Urothelium cell line (cell line): ENCODE results near the gene ZNF467.

ENCODE experiments used
- DNase-seq: peaks from one replicate; pipeline ENCODE4 v3.0.0; 2011; ENCODE audit warnings: low spot score, mixed read lengths
- FAIRE-seq: peaks from 2 replicates; lab custom pipeline; 2011; peaks lifted over from hg19 to GRCh38; lab: Jason Lieb, UNC

ZNF467 gene

DNA sequence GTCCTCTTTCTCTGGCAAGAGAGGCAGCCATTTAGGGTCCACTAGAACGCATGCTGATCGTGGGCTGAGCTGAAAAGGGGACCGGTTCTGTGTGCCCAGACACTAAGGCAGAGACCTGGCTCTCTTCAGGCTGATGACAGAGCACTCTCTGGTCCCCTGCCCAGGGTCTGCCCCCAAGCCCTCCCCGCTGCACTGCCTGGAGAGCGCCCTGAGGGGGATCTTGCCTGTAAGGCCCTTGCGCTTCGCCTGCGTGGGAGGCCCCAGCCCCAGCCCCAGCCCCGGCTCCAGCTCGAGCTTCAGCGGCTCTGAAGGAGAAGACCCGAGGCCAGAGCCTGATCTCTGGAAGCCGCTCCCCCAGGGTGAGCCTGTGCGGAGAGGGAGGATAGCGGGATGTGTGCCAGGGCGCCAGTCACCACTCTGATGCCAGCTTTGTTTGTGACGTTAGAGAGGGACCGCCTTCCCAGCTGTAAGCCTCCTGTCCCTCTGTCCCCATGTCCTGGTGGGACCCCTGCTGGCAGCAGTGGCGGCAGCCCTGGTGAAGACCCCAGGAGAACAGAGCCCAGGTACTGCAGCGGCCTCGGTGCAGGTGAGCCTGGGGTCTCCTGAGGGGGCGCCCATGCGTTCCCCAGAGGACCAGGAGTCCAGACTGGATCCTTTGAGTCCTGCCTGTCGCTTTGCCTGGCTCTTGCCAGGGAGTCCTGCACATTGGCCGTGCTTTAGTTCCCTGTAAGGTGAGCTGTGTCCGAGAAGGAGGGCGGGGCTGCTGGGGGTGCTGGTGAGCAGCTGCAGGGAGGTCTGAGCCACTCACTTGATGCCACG lies 43.2 kb downstream of the ZNF467 start:
- DNase-seq (no peak), FAIRE-seq (no peak)

DNA sequence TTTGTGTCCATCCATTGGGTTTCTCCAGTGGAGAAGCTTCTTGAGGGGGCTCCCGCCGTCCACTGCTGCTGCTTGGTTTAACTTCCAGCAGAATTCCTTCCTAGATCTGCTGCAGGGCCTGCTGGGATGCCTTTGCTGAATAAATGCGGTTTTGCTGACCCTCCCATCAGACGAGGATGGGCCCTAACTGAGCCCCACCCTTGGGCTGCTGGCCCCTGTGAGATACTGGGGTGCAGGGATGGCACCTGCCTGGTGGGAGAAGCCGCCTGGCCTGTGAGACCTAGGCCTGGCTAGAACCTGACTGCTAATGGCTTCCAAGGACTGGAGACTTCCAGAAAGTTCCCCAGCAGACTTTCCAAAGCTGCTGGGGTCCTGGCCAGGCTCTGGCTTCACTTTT lies 43.8 kb downstream of the ZNF467 start:
- DNase-seq (no peak), FAIRE-seq (no peak)

GRCh38 chr7:149728491-149729375 lies 44.7 kb downstream of the ZNF467 start:
- no peak for FAIRE-seq

GRCh38 chr7:149727899-149728476 lies 45.4 kb downstream of the ZNF467 start:
- FAIRE-seq, result no peak

More at GRCh38 chr7:149728491-149729375, 44.7 kb downstream of the ZNF467 start:
- DNase-seq, result no peak

GRCh38 chr7:149727053-149727898 lies 46.1 kb downstream of the ZNF467 start:
- no peak for DNase-seq
- FAIRE-seq, result no peak

More at GRCh38 chr7:149727899-149728476, 45.4 kb downstream of the ZNF467 start:
- DNase-seq, result no peak

DNA sequence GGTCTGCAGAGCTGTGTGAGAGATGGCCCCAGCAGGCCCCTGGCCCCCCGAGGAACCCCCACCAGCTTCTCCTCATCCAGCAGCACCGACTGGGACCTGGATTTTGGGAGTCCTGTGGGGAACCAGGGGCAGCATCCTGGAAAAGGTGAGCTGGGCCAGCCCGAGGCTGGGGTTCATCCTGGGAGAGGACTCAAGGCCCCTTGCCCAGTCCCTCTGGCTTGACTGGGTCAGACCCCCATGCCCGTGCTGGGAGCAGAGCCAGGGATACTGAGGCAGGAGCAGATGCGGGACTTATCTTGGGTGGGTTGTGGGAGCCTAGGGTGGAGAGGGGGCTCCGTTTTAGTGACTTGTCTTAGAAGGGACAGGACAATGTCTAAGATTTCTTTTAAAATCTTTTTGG lies 47.5 kb downstream of the ZNF467 start:
- DNase-seq (no peak), FAIRE-seq (no peak)

- FAIRE-seq, result no peak
These were observed 48.0 kb downstream of the ZNF467 start for GRCh38 chr7:149725426-149725821.

GRCh38 chr7:149724661-149725425 lies 48.5 kb downstream of the ZNF467 start:
- DNase-seq (no peak), FAIRE-seq (no peak)

More at GRCh38 chr7:149725426-149725821, 48.0 kb downstream of the ZNF467 start:
- no peak for DNase-seq

DNA sequence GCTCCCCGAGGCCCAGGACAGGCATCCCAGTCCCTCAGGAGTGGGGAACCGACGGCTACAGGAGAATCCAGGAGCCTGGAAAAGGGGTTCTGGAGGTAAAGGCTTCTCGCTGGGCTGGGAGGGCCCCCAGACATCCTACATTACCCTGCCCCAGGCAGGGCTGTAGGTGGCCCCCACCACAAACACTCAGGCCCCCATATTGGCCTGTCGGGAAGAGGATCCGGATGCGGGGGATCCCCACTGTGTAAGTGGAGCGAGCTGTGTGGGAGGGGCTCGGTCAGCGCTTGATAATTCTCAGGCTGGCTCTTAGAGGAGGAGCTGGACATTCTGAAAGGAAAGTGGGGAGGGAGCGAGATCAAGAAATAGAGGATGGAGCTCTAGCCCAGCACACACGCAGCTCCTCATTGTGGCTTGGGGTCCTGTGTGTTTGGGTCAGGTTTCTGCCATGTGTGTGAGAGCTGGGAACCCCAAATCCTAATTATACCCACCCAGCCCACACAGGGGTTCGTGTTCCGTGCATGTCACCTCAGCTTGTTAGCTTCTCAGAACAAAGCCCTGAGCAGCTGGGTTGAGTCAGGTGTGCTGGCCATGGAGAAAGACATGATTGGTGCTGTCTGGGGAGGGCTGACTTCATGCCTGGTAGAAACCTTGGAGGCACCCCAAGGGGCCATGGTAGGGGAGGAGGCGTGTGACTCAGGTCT lies 49.4 kb downstream of the ZNF467 start:
- DNase-seq, result no peak

GRCh38 chr7:149723082-149723767 lies 50.2 kb downstream of the ZNF467 start:
- DNase-seq, result no peak
- FAIRE-seq, result no peak

More for the DNA sequence above, 49.4 kb downstream of the ZNF467 start:
- FAIRE-seq, result no peak

DNA sequence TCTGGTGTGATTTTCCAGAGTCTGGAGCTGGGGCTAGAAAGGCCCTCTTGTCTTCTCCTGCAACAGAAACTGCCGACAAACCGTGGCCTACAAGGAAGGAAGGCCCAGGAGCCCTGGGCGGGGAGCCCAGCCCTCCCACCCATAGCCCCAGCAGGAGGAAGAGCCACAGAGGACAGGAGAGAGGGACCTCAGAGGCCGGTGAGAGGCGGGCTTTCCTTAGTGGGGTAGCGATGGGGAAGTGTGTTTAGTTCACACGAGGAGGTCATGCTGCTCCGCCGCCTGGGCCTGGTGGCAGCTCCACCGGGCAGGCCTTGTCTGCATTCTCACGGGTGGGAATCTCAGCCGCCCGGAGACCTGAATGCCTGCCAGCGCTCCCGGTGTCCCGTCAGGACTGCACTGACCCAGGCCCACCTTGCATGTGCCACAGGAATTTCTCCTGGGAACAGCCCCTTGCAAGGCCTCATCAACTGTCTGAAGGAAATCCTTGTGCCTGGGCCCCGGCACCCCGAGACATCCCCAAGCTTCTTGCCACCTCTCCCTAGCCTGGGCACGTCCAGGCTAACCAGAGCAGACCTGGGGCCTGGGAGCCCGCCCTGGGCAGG lies 50.9 kb downstream of the ZNF467 start:
- no peak for FAIRE-seq
- DNase-seq, result no peak

DNA sequence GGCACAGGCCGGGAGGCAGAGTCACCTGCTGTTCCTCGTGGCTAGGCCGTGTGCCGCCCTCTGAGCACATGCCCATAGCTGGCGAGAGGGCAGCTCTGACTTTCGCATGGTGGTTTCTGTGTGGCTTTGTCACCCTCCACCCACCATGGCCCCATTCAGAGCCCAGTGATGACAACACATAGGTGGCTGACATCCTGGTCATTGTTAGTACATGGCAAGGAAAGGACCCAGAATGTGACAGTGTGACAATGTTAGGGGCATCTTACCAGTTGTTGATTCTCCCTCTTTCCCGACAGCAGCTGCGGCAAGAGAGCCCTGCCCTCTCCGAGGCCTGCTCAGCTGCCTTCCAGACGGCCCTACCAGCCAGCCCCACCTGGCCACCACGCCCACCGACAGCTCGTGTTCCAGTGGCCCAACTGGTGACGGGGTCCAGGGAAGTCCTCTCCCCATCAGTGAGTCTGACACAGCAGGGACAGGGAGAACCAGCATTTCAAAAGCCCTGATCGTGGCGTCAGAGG lies 52.2 kb downstream of the ZNF467 start:
- FAIRE-seq (no peak), DNase-seq (no peak)

GRCh38 chr7:149720372-149721083 lies 52.9 kb downstream of the ZNF467 start:
- DNase-seq, result no peak
- no peak for FAIRE-seq

DNA sequence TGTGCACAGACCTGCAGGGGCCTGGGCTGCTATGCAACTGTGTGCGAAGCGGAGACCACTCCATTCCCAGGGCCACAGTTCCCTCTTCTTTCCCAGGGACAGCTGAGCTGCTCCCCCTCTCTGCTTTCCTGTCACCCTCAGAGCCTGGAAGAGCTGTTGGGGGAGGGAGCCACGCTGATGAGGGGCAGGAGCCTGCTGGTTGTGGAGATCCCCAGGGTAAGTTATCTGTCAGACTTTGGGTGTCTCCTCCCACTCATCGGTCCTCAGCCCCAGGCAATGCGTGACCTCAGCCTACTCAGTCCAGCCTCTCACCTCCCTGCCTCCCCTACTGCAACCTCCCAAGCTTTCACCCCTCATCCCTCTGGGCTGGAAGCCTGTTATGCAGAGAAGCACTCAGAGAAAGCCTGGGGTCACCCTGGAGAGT lies 53.5 kb downstream of the ZNF467 start:
- FAIRE-seq, result no peak

DNA sequence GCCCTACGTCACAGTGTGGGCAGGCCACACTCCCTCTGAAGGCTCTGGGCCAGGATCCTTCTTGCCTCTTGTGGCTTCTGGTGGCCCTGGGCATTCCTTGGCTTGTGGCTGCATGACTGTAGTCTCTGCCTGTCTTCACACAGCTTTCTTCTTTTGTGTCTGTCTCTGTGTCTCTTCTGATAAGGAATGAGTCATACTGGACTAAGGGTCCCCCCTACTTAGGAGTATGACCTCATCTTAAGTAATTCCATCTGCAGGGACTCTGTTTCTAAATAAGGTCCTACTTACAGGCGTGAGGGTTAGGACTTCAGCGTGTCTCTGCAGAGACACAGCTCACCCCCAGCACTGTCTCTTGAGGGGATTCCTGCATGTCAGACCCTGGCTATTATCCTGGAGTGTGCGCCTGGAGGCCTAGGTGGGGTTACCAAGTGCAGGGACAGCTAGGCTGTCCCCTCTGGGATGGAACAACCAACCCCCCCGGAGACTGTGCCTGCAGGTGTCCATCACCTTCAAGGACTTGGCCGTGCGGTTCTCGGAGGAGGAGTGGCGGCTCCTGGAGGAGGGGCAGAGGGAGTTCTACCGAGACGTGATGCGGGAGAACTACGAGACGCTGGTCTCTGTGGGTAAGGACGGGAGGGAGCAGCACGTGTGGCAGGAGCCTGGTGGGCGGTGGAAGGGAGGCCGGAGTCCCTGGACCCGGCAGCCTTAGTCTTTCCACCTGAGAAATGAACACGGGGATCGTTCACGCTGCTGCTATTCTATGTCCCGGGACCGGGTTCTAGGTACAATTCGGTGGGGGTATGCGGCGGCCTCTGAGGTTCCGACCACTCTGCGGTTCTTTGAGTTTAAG lies 54.1 kb downstream of the ZNF467 start:
- FAIRE-seq, result no peak
- no peak for DNase-seq

More for the DNA sequence above, 53.5 kb downstream of the ZNF467 start:
- DNase-seq, result no peak

- DNase-seq (no peak), FAIRE-seq (no peak)
These were observed 54.7 kb downstream of the ZNF467 start for GRCh38 chr7:149718730-149719049.
